Thoracic aorta (tissue), 2 donors: ENCODE measurements around the gene RPS6KA3. TPM values are rescaled to one million over a fixed set of nuclear protein-coding genes. Genes with fewer than 3 reads are reported as not detected.

Experiments
- ATAC-seq: fragments of 150-250 bp; one replicate; pipeline ENCODE4 v1.8.0; 2017; ENCODE audit warnings: low read depth; ENCODE audit not compliant: insufficient number of reproducible peaks, low FRiP score
- DNase-seq: peaks from one replicate; pipeline ENCODE4 v3.0.0-alpha.2; 2020; ENCODE audit warnings: low spot score
- H3K27ac ChIP-seq, 2 donors: fragments of 200-600 bp; sonication (generic); 1 replicate in 1 of 2; 2 replicates in 1 of 2; pipeline ENCODE4 v1.5.1; 2016; ENCODE audit warnings: mild to moderate bottlenecking in 2 of 2, moderate library complexity in 2 of 2
- H3K27me3 ChIP-seq: fragments of 200-600 bp; sonication (generic); replicated peaks from 2 replicates; pipeline ENCODE4 v1.6.0; 2016; ENCODE audit warnings: mild to moderate bottlenecking; ENCODE audit not compliant: insufficient read depth
- H3K36me3 ChIP-seq: fragments of 200-600 bp; sonication (generic); one replicate; pipeline ENCODE4 v1.5.1; 2016
- H3K4me1 ChIP-seq, 2 donors: fragments of 200-600 bp; sonication (generic); 1 replicate in 1 of 2; 2 replicates in 1 of 2; pipeline versions ENCODE4 v1.5.1 to v1.6.0; 2016; ENCODE audit warnings: low read depth in 2 of 2, mild to moderate bottlenecking in 1 of 2; ENCODE audit not compliant: control insufficient read depth in 1 of 2
- H3K4me3 ChIP-seq: fragments of 200-600 bp; sonication (generic); 2 replicates; pipeline ENCODE4 v1.5.1; 2016; ENCODE audit warnings: mild to moderate bottlenecking
- H3K9me3 ChIP-seq: fragments of 200-600 bp; sonication (generic); 2 replicates; pipeline ENCODE4 v1.5.1; 2016
- CTCF ChIP-seq: fragments of 200-600 bp; sonication (generic); IDR thresholded peaks from one replicate; pipeline ENCODE4 v1.5.1; 2019; ENCODE audit warnings: antibody characterized with exemption
- total RNA-seq, 2 donors: library from RNA; depleted of rRNA; stranded (reverse); fragments of >200 nt; gene quantifications; one replicate each; pipeline versions ENCODE4 v1.1.0 to v1.2.3, GENCODE V29; 2016

Gene RPS6KA3
- total RNA-seq, 2 donors from 2014 or later = 24.0 to 64.5 TPM

- Histone ChIP-seq H3K4me1 (peaks cover 0 to 18% of the 10 kb centered on the region in 2 donors), H3K27me3 (no peaks in the 10 kb centered on the region), H3K9me3 (no peaks in the 10 kb centered on the region), H3K27ac (peak overlapping the region in 1 of 2 donors; percentile 44), H3K4me3 (no peak overlapping the region), H3K36me3 (no peaks in the 10 kb centered on the region)
- no peak for DNase-seq
- TF ChIP-seq CTCF = no peak
- ATAC-seq = no peak
These were observed 123.6 kb downstream of the RPS6KA3 start for GRCh38 chrX:20143111-20143510.

- Histone ChIP-seq H3K4me1 (peaks cover 0 to 18% of the 10 kb centered on the region in 2 donors), H3K27ac (peak within 1 kb of the TSS; percentile 78 to 82), H3K4me3 (peak within 1 kb of the TSS; percentile 82), H3K27me3 (no peaks in the 10 kb centered on the region), H3K36me3 (peaks cover 2% of the 10 kb centered on the region), H3K9me3 (no peaks in the 10 kb centered on the region)
- DNase-seq (peak; percentile 79), ATAC-seq (peak; percentile 98)
- TF ChIP-seq CTCF = no peak
These were observed 125.2 kb downstream of the RPS6KA3 start, which contains the start of gene EIF1AX for GRCh38 chrX:20141281-20142220. TSS of gene EIF1AX (minus strand) at chrX:20141838. CDS start at chrX:20141640, 198 bp downstream.

- ATAC-seq = no peak
- DNase-seq = no peak
- H3K27me3 ChIP-seq = no peaks in the 10 kb centered on the region
- no peak overlapping the region for H3K27ac ChIP-seq
- peaks cover 0 to 18% of the 10 kb centered on the region in 2 donors for H3K4me1 ChIP-seq
- peak overlapping the region; percentile 82 for H3K4me3 ChIP-seq
- peaks cover 3% of the 10 kb centered on the region for H3K36me3 ChIP-seq
- H3K9me3 ChIP-seq = no peaks in the 10 kb centered on the region
- TF ChIP-seq CTCF = no peak
These were observed 126.3 kb downstream of the RPS6KA3 start for GRCh38 chrX:20140420-20140819.

GRCh38 chrX:20139966-20140365 lies 126.7 kb downstream of the RPS6KA3 start:
- DNase-seq (no peak), ATAC-seq (no peak)
- no peak overlapping the region for H3K27ac ChIP-seq
- H3K36me3 ChIP-seq = peaks cover 3% of the 10 kb centered on the region
- H3K4me3 ChIP-seq = peak overlapping the region; percentile 82
- no peak for TF ChIP-seq CTCF
- no peaks in the 10 kb centered on the region for H3K27me3 ChIP-seq
- no peaks in the 10 kb centered on the region for H3K9me3 ChIP-seq
- peaks cover 0 to 18% of the 10 kb centered on the region in 2 donors for H3K4me1 ChIP-seq

- Histone ChIP-seq H3K27ac (no peak overlapping the region), H3K36me3 (peaks cover 3% of the 10 kb centered on the region), H3K4me1 (peaks cover 0 to 18% of the 10 kb centered on the region in 2 donors), H3K4me3 (no peak overlapping the region), H3K9me3 (no peaks in the 10 kb centered on the region), H3K27me3 (no peaks in the 10 kb centered on the region)
- DNase-seq (no peak), ATAC-seq (no peak)
- no peak for TF ChIP-seq CTCF
These were observed 130.8 kb downstream of the RPS6KA3 start for GRCh38 chrX:20135944-20136343.
